ENCODE data around the gene TMEM165. TPM values are rescaled to one million over a fixed set of nuclear protein-coding genes. Genes with fewer than 3 reads are reported as not detected.
A peak's percentile ranks its signal among the peaks of the same experiment; 100 is the strongest.

TMEM165 gene
- total RNA-seq, 1 experiment from 2014 or later = 119 TPM

GRCh38 chr4:55468724-55469123 lies 73.0 kb downstream of the TMEM165 start:
- Mint-ChIP-seq H3K27ac (ENCODE audit: low read depth, unreplicated experiment) (peak overlapping the region; percentile 19), H3K4me1 (ENCODE audit: insufficient read depth, unreplicated experiment) (no peaks in the 10 kb centered on the region), H3K36me3 (ENCODE audit: insufficient read depth, unreplicated experiment) (peaks cover 27% of the 10 kb centered on the region), H3K4me3 (ENCODE audit: unreplicated experiment) (no peak overlapping the region), H3K9me3 (ENCODE audit: unreplicated experiment) (peaks cover under 1% of the 10 kb centered on the region), H3K27me3 (ENCODE audit: insufficient read depth, unreplicated experiment) (no peaks in the 10 kb centered on the region)
- DNase-seq (ENCODE audit: unreplicated experiment) = peak; percentile 33
- intact Hi-C loops (cut with micrococcal nuclease) = no loop called here
- BruUV-seq (replicated peaks) = no TSS peak
- ChIA-PET POLR2A (no interaction called here), CTCF (no interaction called here)
- TF ChIP-seq CTCF (IDR thresholded peaks at IDR 0.05; ENCODE audit: unreplicated experiment) = no peak

- POLR2A ChIA-PET = interaction anchor here (0.7 kb wide), 1 partner anchor 77 kb away, joined by 4 read pairs; no protein-coding TSS in a partner anchor
- Mint-ChIP-seq H3K4me3 (ENCODE audit: unreplicated experiment) (no peak overlapping the region), H3K27me3 (ENCODE audit: insufficient read depth, unreplicated experiment) (no peaks in the 10 kb centered on the region), H3K9me3 (ENCODE audit: unreplicated experiment) (peaks cover 7% of the 10 kb centered on the region), H3K27ac (ENCODE audit: low read depth, unreplicated experiment) (no peak overlapping the region), H3K4me1 (ENCODE audit: insufficient read depth, unreplicated experiment) (peaks cover 3% of the 10 kb centered on the region), H3K36me3 (ENCODE audit: insufficient read depth, unreplicated experiment) (peaks cover 27% of the 10 kb centered on the region)
- intact Hi-C loops (cut with micrococcal nuclease) = no loop called here
- no peak for TF ChIP-seq CTCF (IDR thresholded peaks at IDR 0.05; ENCODE audit: unreplicated experiment)
- no TSS peak for BruUV-seq (replicated peaks)
- CTCF ChIA-PET = interaction anchor here (0.6 kb wide), 1 partner anchor 55 kb away, joined by 4 read pairs; no protein-coding TSS in a partner anchor
- DNase-seq (ENCODE audit: unreplicated experiment) = no peak
These were observed 74.2 kb downstream of the TMEM165 start for GRCh38 chr4:55469979-55470378.

Other genes starting within 250 kb of the TMEM165 start
- gene SRD5A3, start 49.7 kb upstream of the TMEM165 start, total RNA-seq (2022) = 18.9 and 26.1 TPM in 2 replicates
- 37.6 and 44.0 TPM in 2 replicates for gene CLOCK, start 151.0 kb downstream of the TMEM165 start, total RNA-seq (2022)
- gene PDCL2, start 196.3 kb downstream of the TMEM165 start, total RNA-seq (2022) = not detected in 2 replicates
- gene NMU, start 240.3 kb downstream of the TMEM165 start, total RNA-seq (2022) = 4.7 and 8.5 TPM in 2 replicates